Adrenal gland (tissue), 12 donors: ENCODE data around the gene TFF3. TPM values are rescaled to one million over a fixed set of nuclear protein-coding genes. Genes with fewer than 3 reads are reported as not detected.

Experiments used
- polyA plus RNA-seq, 3 donors: library from polyadenylated mRNA; stranded (reverse); fragments of 200-250 nt in 2 of 3; fragments of 350-450 nt in 1 of 3; fragmentation: Illumina TruSeq in 1 of 3; extraction: RNeasy Lipid Tissue Mini Kit (QIAGEN cat#74804) in 1 of 3; gene quantifications; one replicate each; pipeline ENCODE4 v1.2.3, GENCODE V29; 2013 to 2014
- total RNA-seq, 9 donors: library from RNA; depleted of rRNA in 4 of 9; stranded (reverse); fragments of >200 nt in 4 of 9; fragments of 120-200 nt in 1 of 9; fragmentation: NEBNext Ultra II Directional in 1 of 9; extraction: Animal tissue kit (Norgen Biotek cat#: 25700) in 1 of 9; gene quantifications; one replicate each; pipeline versions ENCODE4 v1.1.0 to v1.2.4, GENCODE V29; 2013 to 2023
- donor health status: healthy with polysubstance abuse.
- donor health status: Bipolar disorder and iron deficiency.
- donor health status: DM: yes; HTN: yes; CAD: no.
- donor health status: DM: no; HTN: no; CAD: no.
- donor health status: DM: no; HTN: no; CAD: no.
- donor health status: DM: yes; HTN: yes; CAD: no.

Gene TFF3
- total and polyA plus RNA-seq, 12 donors = 1.2 to 42.3 (median 11.1) TPM

Other genes starting within 250 kb of the TFF3 start
- under 1 TPM in 2 of 9 donors, not detected in 7; 0.10 to 0.17 TPM for gene UMODL1, start 244.1 kb downstream of the TFF3 start, total RNA-seq
- under 1 TPM in 1 of 3 donors, not detected in 2; 0.79 TPM for gene UMODL1, start 244.1 kb downstream of the TFF3 start, polyA plus RNA-seq
- 100 to 1,000 TPM in 2 of 9 donors, 10 to 100 TPM in 7; 23.2 to 136 (median 88.2) TPM for gene ABCG1, start 96.3 kb downstream of the TFF3 start, total RNA-seq
- 10 to 100 TPM; 32.5 to 52.7 (median 38.7) TPM for gene ABCG1, start 96.3 kb downstream of the TFF3 start, polyA plus RNA-seq
- under 1 TPM in 1 of 9 donors, not detected in 8; 0.39 TPM for gene TFF2, start 35.6 kb upstream of the TFF3 start, total RNA-seq
- under 1 TPM in 1 of 3 donors, not detected in 2; 0.17 TPM for gene TFF2, start 35.6 kb upstream of the TFF3 start, polyA plus RNA-seq
- under 1 TPM in 2 of 9 donors, not detected in 7; 0.39 to 0.72 TPM for gene TFF1, start 51.1 kb upstream of the TFF3 start, total RNA-seq
- 1 to 10 TPM in 1 of 3 donors, not detected in 2; 1.5 TPM for gene TFF1, start 51.1 kb upstream of the TFF3 start, polyA plus RNA-seq
- gene TMPRSS3, start 80.6 kb upstream of the TFF3 start, total RNA-seq = 1 to 10 TPM in 3 of 9 donors, under 1 TPM in 4, not detected in 2; 0.14 to 2.9 (median 0.78) TPM
- gene TMPRSS3, start 80.6 kb upstream of the TFF3 start, polyA plus RNA-seq = under 1 TPM in 2 of 3 donors, not detected in 1; 0.18 to 0.37 TPM
- 1 to 10 TPM in 1 of 9 donors, under 1 TPM in 6, not detected in 2; 0.21 to 1.2 (median 0.43) TPM for gene UBASH3A, start 88.5 kb upstream of the TFF3 start, total RNA-seq
- under 1 TPM; 0.09 to 0.88 (median 0.44) TPM for gene UBASH3A, start 88.5 kb upstream of the TFF3 start, polyA plus RNA-seq
- 1 to 10 TPM in 1 of 9 donors, under 1 TPM in 6, not detected in 2; 0.13 to 1.4 (median 0.61) TPM for gene RSPH1, start 180.8 kb upstream of the TFF3 start, total RNA-seq
- 1 to 10 TPM; 1.2 to 5.8 (median 3.2) TPM for gene RSPH1, start 180.8 kb upstream of the TFF3 start, polyA plus RNA-seq
- gene SLC37A1, start 198.4 kb upstream of the TFF3 start, total RNA-seq = 10 to 100 TPM in 7 of 9 donors, 1 to 10 TPM in 2; 4.8 to 27.2 (median 17.2) TPM
- 10 to 100 TPM; 11.0 to 16.7 (median 14.3) TPM for gene SLC37A1, start 198.4 kb upstream of the TFF3 start, polyA plus RNA-seq